GM18867 (cell line): ENCODE measurements around the gene SLC26A1.

ENCODE experiments used
- ATAC-seq: cut with Tn5 transposase; IDR thresholded peaks from one replicate; pipeline ENCODE4 v1.9.1; 2021; ENCODE audit warnings: mild to moderate bottlenecking, moderate library complexity; ENCODE audit not compliant: unreplicated experiment

Gene SLC26A1

GRCh38 chr4:1014291-1015167 lies 21.3 kb upstream of the SLC26A1 start:
- no peak for ATAC-seq

- ATAC-seq: no peak
Observed at GRCh38 chr4:1013225-1014073, 20.2 kb upstream of the SLC26A1 start.

GRCh38 chr4:1012034-1012739 lies 19.0 kb upstream of the SLC26A1 start:
- ATAC-seq: no peak

DNA sequence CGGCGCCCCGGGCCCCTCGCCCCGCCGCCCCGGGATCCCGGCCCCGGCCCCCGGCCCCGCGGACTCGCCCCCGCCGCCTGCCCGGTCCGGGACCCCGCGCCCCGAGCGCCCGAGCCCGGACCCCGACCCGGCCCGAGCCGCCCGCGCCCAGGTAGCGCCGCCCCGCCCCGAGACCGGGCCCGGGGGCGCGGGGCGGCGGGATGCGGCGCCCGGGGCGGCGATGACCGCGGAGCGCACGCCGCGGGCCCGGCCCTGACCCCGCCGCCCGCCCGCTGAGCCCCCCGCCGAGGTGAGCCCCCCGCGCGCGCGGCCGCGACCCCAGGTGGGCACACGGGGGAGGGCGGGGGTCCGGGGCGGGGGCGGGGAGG lies 18.4 kb upstream of the SLC26A1 start:
- no peak for ATAC-seq

DNA sequence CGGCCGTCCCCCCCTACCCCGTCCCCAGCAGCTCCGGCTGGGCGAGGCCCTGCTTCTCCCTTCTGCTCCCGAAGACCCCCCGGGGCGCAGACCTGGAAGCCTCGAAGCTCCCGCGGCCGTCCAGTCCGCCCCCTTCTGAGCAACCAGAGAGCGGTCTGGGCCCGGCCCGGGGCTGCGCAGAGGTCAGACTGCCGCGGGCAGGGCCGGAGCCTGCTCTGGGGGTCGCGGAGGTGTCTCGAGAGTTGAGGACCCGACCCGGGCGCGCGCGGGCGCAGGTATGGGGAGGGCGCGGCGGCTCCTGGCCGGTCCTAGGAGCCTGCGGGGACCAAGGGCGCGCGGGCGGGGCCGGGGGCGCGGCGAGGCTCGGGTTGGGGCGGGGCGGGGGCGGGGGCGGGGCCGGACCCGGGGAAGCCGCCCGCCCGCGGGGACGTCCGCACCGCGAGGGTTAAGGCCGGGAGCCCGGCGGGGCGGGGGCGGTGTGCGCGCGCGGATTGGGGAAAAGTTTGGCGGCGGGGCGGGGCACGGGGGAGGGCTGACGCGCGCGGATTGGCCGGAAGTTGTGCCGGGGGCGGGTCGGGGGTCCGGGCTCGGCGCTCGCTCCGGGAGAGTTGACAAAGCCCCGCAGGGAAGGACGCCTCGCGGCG lies 17.9 kb upstream of the SLC26A1 start, which contains the start of gene FGFRL1:
Gene FGFRL1 (plus strand): TSS at position 605 of the 644 bp plus-strand sequence. CDS start 860 bp downstream, outside the sequence.
- ATAC-seq: peak; percentile 47

DNA sequence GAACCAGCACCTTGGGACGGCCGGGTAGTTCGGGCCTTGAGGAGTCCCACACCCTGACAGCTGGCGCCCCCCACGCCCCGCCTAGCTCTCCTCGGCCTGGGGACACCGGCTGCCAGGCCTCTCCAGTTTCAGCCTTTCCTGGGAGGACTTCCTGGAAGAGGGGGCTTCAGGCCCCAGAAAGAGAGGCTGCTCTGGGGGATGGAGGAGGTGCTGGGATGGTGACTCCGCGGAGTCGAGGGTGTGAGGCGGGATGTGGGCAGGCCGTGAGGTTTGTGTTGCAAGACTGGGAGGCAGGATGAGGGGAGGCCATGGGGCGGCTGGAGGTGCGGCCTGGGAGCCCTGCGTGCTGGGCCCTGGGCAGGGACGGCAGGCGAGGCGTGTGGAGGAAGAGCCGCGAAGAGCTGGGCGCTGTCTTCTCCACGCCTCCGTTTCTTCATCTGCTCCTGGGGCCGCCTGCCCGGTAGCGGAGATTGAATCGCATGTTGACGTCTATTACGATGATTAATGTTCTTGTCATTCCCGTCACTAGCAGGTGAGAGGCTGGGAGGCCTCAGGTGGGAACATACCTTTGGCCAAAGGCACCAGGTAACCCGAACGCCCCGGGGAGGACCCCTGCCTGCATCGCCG lies 17.3 kb upstream of the SLC26A1 start:
- no peak for ATAC-seq

- ATAC-seq: peak; percentile 41
Observed at GRCh38 chr4:1009542-1010394, 16.6 kb upstream of the SLC26A1 start.

DNA sequence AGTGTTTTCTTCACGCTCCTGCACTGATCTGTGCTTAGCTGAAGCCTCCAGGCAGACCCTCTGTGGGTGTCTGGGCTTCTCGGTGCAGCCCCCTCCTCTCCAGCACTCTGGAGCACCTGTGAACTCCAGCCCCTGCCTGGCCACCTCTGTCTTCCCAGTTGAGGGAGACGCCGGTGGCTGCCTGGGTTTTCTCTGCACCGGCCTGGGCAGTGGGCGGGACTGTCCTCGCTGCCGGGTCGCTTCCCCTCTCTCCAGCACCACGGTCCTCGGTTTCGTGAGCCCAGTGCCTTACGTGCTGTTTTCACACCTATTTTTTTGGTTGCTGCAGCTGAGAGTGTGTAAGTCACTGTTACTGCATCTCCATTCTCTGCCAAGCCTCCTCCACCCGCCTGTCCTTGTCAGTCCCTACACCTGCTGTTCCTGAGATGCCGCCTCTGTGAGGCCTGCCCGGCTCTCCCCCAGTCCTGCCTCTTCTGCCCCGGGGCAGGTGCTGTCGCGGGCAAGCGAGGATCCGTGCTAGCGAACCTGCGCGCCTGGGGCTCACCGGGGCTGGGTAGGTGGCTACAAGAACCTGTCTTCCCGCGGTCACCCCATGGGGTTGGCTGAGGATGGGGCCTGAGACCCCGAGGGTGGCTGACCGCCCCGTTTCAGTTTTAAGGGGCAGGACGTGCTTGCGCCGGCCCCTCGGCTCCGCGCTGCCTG lies 15.8 kb upstream of the SLC26A1 start:
- peak; percentile 15 for ATAC-seq

GRCh38 chr4:1006856-1007255 lies 13.7 kb upstream of the SLC26A1 start:
- ATAC-seq: no peak

DNA sequence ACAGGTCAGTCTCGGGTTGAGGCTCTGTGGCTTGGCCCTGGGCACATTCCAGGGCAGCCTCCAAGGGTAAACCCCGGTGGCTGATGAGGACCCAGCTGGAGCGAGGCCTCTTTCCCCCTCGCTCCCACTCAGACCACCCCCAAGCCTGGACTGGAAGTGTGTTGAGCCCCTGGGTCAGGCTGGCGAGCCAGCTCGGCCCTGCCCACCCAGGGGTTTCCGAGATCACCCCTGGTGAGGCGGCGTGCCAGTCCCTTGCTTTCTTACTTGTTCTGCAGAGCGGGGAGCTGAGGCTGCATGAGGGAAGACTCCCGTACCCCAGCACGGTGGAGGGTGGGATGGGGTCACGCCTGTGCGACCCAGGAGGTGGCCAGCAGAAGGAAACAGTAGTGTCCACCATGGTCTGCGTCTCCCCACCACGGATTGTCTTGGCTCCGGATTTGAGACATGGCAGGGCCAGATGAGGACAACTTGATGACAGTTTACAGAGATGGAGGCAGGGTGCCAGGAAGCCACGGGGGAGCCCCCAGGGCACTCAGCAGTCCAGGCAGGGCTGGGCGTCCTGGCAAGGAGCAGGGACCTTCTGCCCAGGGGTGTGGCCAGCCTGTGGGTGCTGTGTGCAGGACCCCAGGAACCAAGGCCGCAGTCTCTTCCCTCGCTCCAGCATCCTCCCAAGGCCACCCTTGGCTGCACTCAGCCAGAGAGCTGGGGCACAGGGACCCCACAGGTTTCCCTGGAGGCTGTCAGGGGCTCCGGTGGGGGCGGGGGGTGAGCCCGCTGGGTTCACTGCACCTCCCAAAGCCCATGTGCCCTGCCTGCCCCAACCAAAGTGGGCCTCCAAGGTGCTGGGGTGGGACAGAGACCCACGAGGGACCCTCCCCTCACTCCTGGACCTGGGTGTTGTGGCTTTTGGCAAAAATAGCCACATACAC lies 11.6 kb upstream of the SLC26A1 start:
- no peak for ATAC-seq

DNA sequence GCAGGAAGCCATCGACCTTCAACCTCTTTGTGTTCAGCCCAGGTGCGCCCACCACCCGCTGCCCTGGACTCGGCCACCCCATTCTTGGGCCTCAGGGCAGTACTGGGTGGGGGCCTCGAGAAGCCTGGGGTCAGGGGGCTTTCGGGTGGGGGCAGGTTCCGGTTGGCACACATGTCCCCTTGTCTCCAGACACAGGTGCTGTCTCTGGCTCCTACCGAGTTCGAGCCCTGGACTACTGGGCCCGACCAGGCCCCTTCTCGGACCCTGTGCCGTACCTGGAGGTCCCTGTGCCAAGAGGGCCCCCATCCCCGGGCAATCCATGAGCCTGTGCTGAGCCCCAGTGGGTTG lies 10.8 kb upstream of the SLC26A1 start:
- ATAC-seq: no peak

DNA sequence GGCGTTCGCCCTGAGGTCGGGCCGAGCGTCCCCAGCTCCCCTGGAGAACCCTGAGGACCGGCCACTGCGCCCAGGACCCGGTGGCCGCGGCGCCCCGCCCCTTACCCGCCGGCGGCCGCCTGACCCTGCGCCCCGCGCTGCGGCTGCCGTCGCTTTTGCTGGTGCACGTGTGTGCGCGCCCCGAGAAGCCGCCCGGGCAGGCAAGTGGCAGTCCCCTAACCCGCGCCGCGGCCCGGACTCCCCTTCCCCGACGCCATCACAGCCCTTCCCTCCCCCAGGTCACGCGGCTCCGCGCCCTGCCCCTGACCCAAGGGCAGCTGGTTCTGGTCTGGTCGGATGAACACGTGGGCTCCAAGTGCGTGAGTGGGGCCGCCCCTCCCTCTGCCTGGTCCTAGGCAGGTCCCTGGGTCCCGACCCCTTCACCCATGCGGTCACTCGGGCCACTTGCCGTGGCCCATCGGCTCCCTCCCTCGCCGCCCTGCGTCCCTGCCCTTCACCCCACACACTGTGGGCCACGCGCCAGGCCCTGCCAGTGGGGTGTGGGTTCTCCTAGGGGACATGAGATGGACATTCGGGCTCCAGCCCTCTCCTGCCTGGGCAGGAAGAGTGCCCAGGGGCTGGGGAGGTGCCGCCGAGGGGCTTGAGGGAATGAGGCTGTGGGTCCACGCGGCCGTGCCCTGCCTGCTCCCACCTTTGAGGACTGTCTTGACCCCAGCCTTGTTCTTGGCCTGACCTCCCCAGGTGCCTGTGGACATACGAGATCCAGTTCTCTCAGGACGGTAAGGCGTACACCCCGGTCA lies 10.3 kb upstream of the SLC26A1 start:
- ATAC-seq: no peak

DNA sequence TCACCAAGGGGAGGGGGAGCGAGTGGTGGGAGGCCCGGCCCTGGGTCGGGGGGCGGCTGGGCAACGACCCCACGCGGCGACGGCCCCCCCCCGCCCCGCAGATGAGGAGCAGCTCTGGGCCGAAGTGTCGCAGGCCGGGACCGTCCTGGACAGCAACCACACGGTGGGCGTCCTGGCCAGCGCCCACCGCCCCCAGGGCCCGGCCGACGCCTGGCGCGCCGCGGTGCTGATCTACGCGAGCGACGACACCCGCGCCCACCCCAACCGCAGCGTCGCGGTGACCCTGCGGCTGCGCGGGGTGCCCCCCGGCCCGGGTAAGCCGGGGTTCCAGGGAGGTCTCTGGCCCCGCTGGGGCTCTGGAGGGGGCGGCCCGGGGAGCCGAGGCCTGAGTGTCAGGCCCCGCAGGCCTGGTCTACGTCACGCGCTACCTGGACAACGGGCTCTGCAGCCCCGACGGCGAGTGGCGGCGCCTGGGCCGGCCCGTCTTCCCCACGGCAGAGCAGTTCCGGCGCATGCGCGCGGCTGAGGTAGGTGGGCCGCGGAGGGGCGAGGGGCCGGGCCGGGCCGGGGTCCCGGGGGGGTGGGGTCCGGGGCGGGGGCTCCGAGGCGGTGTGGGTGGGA lies 9.5 kb upstream of the SLC26A1 start:
- no peak for ATAC-seq

- no peak for ATAC-seq
Observed at GRCh38 chr4:1002131-1002630, 9.0 kb upstream of the SLC26A1 start.

- no peak for ATAC-seq
Observed at GRCh38 chr4:1001561-1002130, 8.4 kb upstream of the SLC26A1 start.

- no peak for ATAC-seq
Observed at GRCh38 chr4:1000686-1001260, 7.6 kb upstream of the SLC26A1 start.
